DND-41 (cell line): ENCODE data around the gene TBC1D10A.

Experiments used
- ATAC-seq: fragments of 200-7000 bp; cut with Tn5 transposase; 3 replicates; pipeline ENCODE4 v1.9.1; 2021; ENCODE audit warnings: low read depth; ENCODE audit not compliant: insufficient read depth
- DNase-seq: peaks from one replicate; pipeline ENCODE4 v3.0.0-alpha.2; 2020
- H2AFZ ChIP-seq: 2 replicates; pipeline ENCODE4 v1.6.0; 2012; ENCODE audit warnings: low read depth, low read length
- H3K27ac ChIP-seq: 2 replicates; pipeline ENCODE4 v1.5.1; 2012; ENCODE audit warnings: low read length, inconsistent platforms
- H3K27me3 ChIP-seq: fragments of 200-600 bp; sonication (generic); 2 replicates; pipeline ENCODE4 v1.6.0; 2012; ENCODE audit warnings: low read length, mild to moderate bottlenecking, inconsistent platforms; ENCODE audit not compliant: insufficient read depth, poor library complexity
- H3K36me3 ChIP-seq: 2 replicates; pipeline ENCODE4 v1.5.1; 2012; ENCODE audit warnings: low read length, inconsistent platforms; ENCODE audit not compliant: insufficient read depth
- H3K4me1 ChIP-seq: 2 replicates; pipeline ENCODE4 v1.5.1; 2012; ENCODE audit warnings: mild to moderate bottlenecking, low read length; ENCODE audit not compliant: insufficient read depth
- H3K4me2 ChIP-seq: 2 replicates; pipeline ENCODE4 v1.6.0; 2012; ENCODE audit warnings: mild to moderate bottlenecking, moderate library complexity, low read length, inconsistent platforms; ENCODE audit not compliant: insufficient read depth
- H3K4me3 ChIP-seq, 2 experiments: fragments of 200-600 bp in 1 of 2; shearing (Covaris generic) in 1 of 2; 2 replicates each; pipeline ENCODE4 v1.5.1; 2012 to 2016; ENCODE audit warnings: inconsistent platforms in 2 of 2, low read length in 2 of 2, mild to moderate bottlenecking in 2 of 2, low read depth in 1 of 2, moderate library complexity in 1 of 2
- H3K79me2 ChIP-seq: 2 replicates; pipeline ENCODE4 v1.6.0; 2012; ENCODE audit warnings: low read length, inconsistent platforms; ENCODE audit not compliant: insufficient read depth
- H3K9ac ChIP-seq: 2 replicates; pipeline ENCODE4 v1.6.0; 2012; ENCODE audit warnings: low read depth, mild to moderate bottlenecking, inconsistent platforms, low read length, moderate library complexity
- H3K9me3 ChIP-seq: 2 replicates; pipeline ENCODE4 v1.5.1; 2012; ENCODE audit warnings: low read length, moderate library complexity, mild to moderate bottlenecking, inconsistent platforms; ENCODE audit not compliant: insufficient read depth, severe bottlenecking
- H4K20me1 ChIP-seq: 2 replicates; pipeline ENCODE4 v1.6.0; 2012; ENCODE audit warnings: low read length; ENCODE audit not compliant: insufficient read depth
- EZH2 ChIP-seq: IDR thresholded peaks from 3 replicates; pipeline ENCODE4 v1.6.1; 2012; ENCODE audit warnings: borderline replicate concordance, low read depth, mild to moderate bottlenecking, moderate library complexity, low read length, inconsistent platforms; ENCODE audit not compliant: severe bottlenecking
- TF ChIP-seq, protein P1 (sequence below): IDR thresholded peaks from 2 replicates; pipeline ENCODE4 v1.5.1; 2012; ENCODE audit warnings: borderline replicate concordance, low read length, moderate library complexity, mild to moderate bottlenecking; ENCODE audit not compliant: poor library complexity, severe bottlenecking; ENCODE audit errors: extremely low read depth

TBC1D10A gene

DNA sequence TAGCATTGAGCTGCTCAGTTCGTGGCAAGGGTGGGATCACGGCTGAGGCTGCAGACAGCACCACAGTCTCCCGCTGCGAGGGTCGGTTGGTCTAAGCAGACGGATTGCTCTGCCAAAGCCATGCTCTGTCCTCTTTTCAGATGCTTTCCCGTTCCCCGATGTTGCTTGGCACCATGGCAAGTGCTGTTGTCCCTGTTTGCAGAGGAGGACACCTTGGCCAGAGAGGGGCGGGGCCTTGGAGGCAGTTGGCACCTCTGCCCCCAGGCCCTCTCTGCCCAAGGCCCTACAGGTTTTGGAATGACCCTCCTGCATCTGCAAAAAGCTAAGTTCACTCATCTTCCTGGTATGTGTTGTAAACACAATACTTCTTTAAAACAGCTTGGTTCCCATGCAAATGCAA lies 41.7 kb upstream of the TBC1D10A start:
- TF ChIP-seq, protein P1, sequence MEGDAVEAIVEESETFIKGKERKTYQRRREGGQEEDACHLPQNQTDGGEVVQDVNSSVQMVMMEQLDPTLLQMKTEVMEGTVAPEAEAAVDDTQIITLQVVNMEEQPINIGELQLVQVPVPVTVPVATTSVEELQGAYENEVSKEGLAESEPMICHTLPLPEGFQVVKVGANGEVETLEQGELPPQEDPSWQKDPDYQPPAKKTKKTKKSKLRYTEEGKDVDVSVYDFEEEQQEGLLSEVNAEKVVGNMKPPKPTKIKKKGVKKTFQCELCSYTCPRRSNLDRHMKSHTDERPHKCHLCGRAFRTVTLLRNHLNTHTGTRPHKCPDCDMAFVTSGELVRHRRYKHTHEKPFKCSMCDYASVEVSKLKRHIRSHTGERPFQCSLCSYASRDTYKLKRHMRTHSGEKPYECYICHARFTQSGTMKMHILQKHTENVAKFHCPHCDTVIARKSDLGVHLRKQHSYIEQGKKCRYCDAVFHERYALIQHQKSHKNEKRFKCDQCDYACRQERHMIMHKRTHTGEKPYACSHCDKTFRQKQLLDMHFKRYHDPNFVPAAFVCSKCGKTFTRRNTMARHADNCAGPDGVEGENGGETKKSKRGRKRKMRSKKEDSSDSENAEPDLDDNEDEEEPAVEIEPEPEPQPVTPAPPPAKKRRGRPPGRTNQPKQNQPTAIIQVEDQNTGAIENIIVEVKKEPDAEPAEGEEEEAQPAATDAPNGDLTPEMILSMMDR, result no peak
- no peak for TF ChIP-seq EZH2
- Histone ChIP-seq H3K4me2 (no peak overlapping the region), H3K27ac (no peak overlapping the region)

DNA sequence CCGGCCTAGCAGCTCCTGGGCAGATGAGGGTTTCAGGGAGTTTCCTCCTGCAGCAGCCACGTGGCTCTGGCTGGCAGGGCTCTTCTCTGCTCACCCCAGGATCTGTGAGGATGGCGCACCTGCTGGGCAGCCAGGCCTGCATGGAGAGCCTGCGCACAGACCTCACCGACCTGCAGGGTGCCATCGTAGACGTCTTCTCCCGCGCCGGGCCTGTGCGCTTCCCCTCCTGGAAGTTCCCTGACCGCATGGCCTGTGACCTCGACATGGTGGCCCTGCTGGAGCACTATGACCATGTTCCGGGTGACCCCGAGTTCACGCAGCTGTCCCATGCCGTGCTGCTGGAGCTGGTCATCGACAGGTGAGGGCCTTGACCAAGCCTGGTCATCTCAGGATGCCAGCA lies 39.1 kb upstream of the TBC1D10A start:
- no peaks in the 10 kb centered on the region for H3K36me3 ChIP-seq
- no peaks in the 10 kb centered on the region for H3K79me2 ChIP-seq
- H4K20me1 ChIP-seq, result 0 out of 2 replicates have a peak, but pooled peaks cover 1% of the 10 kb centered on the region
- no peak overlapping the region for H3K4me3 ChIP-seq
- DNase-seq (no peak), ATAC-seq (no peak)
- no peak overlapping the region for H3K9ac ChIP-seq
- no peaks in the 10 kb centered on the region for H3K9me3 ChIP-seq
- H3K4me2 ChIP-seq, result no peak overlapping the region
- TF ChIP-seq EZH2, result no peak
- TF ChIP-seq, protein P1, result no peak
- H3K4me1 ChIP-seq, result peaks cover 5% of the 10 kb centered on the region; the same call in 1 of the 2 replicates
- no peak overlapping the region for H2AFZ ChIP-seq
- H3K27ac ChIP-seq, result no peak overlapping the region
- H3K27me3 ChIP-seq, result no peaks in the 10 kb centered on the region

More for the DNA sequence above, 41.7 kb upstream of the TBC1D10A start:
- H3K9ac ChIP-seq, result no peak overlapping the region
- no peaks in the 10 kb centered on the region for H3K9me3 ChIP-seq
- no peaks in the 10 kb centered on the region for H3K27me3 ChIP-seq
- no peaks in the 10 kb centered on the region for H3K36me3 ChIP-seq
- no peak overlapping the region for H3K4me3 ChIP-seq
- no peak for DNase-seq
- H2AFZ ChIP-seq, result no peak overlapping the region
- H3K79me2 ChIP-seq, result no peaks in the 10 kb centered on the region
- no peak for ATAC-seq
- peaks cover 6% of the 10 kb centered on the region; the same call in 1 of the 2 replicates for H4K20me1 ChIP-seq
- H3K4me1 ChIP-seq, result no peaks in the 10 kb centered on the region

DNA sequence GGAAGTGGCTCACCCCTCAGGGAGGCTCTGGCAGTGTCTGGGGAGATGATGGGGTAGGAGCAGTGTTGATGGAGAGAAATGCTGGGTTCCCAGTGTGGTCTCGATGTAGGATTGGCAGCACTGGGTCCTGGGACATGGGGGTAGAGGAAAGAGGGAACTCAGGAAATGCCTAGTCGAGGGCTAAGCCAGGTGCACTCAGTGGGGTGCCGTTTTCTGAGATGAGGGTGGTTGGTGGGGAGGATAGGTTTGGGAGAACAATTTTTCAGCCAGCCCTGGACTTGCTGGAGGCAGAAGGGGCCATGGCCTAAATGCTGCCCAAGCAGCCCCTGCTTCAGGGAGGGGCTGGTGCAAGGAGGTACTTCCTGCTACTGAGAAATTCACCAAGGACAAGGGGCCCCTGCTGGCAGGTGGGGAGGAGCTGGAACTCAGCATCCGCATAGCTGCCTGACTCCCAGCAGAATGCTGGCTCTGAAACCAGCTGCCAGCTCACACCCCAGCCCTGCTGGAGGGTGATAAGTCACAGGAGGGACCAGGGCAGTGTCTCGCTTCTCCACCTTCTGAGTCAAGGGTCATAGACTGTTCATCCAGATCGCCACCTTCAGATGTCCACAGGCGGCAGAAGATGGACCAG lies 36.0 kb upstream of the TBC1D10A start:
- Histone ChIP-seq H3K27me3 (no peaks in the 10 kb centered on the region), H3K4me3 (no peak overlapping the region), H3K9me3 (no peaks in the 10 kb centered on the region), H3K4me2 (no peak overlapping the region), H3K79me2 (no peaks in the 10 kb centered on the region), H3K9ac (no peak overlapping the region), H2AFZ (no peak overlapping the region), H4K20me1 (no peaks in the 10 kb centered on the region), H3K27ac (no peak overlapping the region; the same call in 1 of the 2 replicates), H3K4me1 (peaks cover 9% of the 10 kb centered on the region; the same call in 1 of the 2 replicates), H3K36me3 (no peaks in the 10 kb centered on the region)
- no peak for TF ChIP-seq EZH2
- TF ChIP-seq, protein P1, result no peak
- ATAC-seq (peak; percentile 30), DNase-seq (no peak)
